GM12878 (cell line): ENCODE measurements around the gene ZNF646. TPM values are rescaled to one million over a fixed set of nuclear protein-coding genes. Genes with fewer than 3 reads are reported as not detected.

ENCODE experiments used
- ATAC-seq: fragments of 200-7000 bp; cut with Tn5 transposase; 3 replicates; pipeline ENCODE4 v1.9.1; 2020; ENCODE audit warnings: mild to moderate bottlenecking, moderate library complexity
- BruUV-seq: library from RNA; stranded (reverse); fragments of 400-500 nt; replicated peaks from 2 replicates; lab custom pipeline; 2021; lab: Mats Ljungman, UMichigan
- CTCF ChIA-PET: fragments of 300-600 bp; sonication (Branson Sonifier 250); formaldehyde crosslinking; extraction: SDS; loops from one replicate; lab custom pipeline; 2021; ENCODE audit warnings: inconsistent platforms; lab: Yijun Ruan, JAX
- POLR2A ChIA-PET: fragments of 350-600 bp; formaldehyde crosslinking; extraction: SDS; loops from one replicate; lab custom pipeline; 2021; ENCODE audit warnings: inconsistent platforms; lab: Charles Lee
- RAD21 ChIA-PET: fragments of 300-600 bp; sonication (Branson Sonifier 250); formaldehyde crosslinking; loops from one replicate; lab custom pipeline; 2023; ENCODE audit warnings: antibody characterized with exemption; ENCODE audit not compliant: unreplicated experiment; lab: Charles Lee
- SMC1A ChIA-PET: fragments of 300-600 bp; sonication (Branson Sonifier 250); formaldehyde crosslinking; loops from one replicate; lab custom pipeline; 2023; ENCODE audit not compliant: unreplicated experiment, uncharacterized antibody; lab: Charles Lee
- DNase-seq: peaks from one replicate; pipeline ENCODE4 v3.0.0-alpha.2; 2011; ENCODE audit warnings: low read depth, low spot score
- FAIRE-seq: peaks from 3 replicates; lab custom pipeline; 2011; peaks lifted over from hg19 to GRCh38; lab: Jason Lieb, UNC
- H2AFZ ChIP-seq: 2 replicates; pipeline ENCODE4 v1.6.0; 2011; ENCODE audit warnings: low read depth, low read length, control low read depth; ENCODE audit not compliant: control insufficient read depth
- H3K27ac ChIP-seq: 2 replicates; pipeline ENCODE4 v1.5.1; 2011; ENCODE audit warnings: control low read depth; ENCODE audit not compliant: control insufficient read depth, insufficient read depth
- H3K27me3 ChIP-seq, 2 experiments: replicated peaks in 1 of 2; 2 replicates each; pipeline versions ENCODE4 v1.6.0 to v1.6.1; 2011; ENCODE audit warnings: low read length in 1 of 2; ENCODE audit not compliant: control insufficient read depth in 2 of 2, insufficient read depth in 2 of 2
- H3K36me3 ChIP-seq, 2 experiments: 2 replicates each; pipeline ENCODE4 v1.5.1; 2011; ENCODE audit warnings: low read length in 1 of 2; ENCODE audit not compliant: control insufficient read depth in 2 of 2, insufficient read depth in 2 of 2
- H3K4me1 ChIP-seq: 2 replicates; pipeline ENCODE4 v1.6.1; 2011; ENCODE audit warnings: mild to moderate bottlenecking, low read length, moderate library complexity, mixed read lengths; ENCODE audit not compliant: control insufficient read depth, insufficient read depth
- H3K4me2 ChIP-seq: 2 replicates; pipeline ENCODE4 v1.6.0; 2011; ENCODE audit warnings: control low read depth; ENCODE audit not compliant: control insufficient read depth, insufficient read depth
- H3K4me3 ChIP-seq: fragments of 200-600 bp; sonication (generic); 2 replicates; pipeline ENCODE4 v1.5.1; 2016
- H3K79me2 ChIP-seq: 2 replicates; pipeline ENCODE4 v1.6.0; 2011; ENCODE audit warnings: low read length; ENCODE audit not compliant: control insufficient read depth, insufficient read depth
- H3K9ac ChIP-seq: 2 replicates; pipeline ENCODE4 v1.8.0; 2011; ENCODE audit warnings: low read length, control low read depth, mixed read lengths; ENCODE audit not compliant: control insufficient read depth, insufficient read depth
- H3K9me3 ChIP-seq: replicated peaks from 3 replicates; pipeline ENCODE4 v1.5.1; 2011; ENCODE audit warnings: mild to moderate bottlenecking, low read length; ENCODE audit not compliant: control insufficient read depth, insufficient read depth
- H4K20me1 ChIP-seq: 2 replicates; pipeline ENCODE4 v1.6.0; 2011; ENCODE audit not compliant: control insufficient read depth, insufficient read depth
- BCL11A ChIP-seq: IDR thresholded peaks from 2 replicates; pipeline ENCODE4 v1.6.1; 2011; ENCODE audit warnings: low read depth, low read length
- EGR1 ChIP-seq, 2 experiments: IDR thresholded peaks; 1 replicate in 1 of 2; 2 replicates in 1 of 2; pipeline ENCODE4 v1.6.1; 2011 to 2012; ENCODE audit warnings: low read depth in 2 of 2, low read length in 2 of 2, borderline replicate concordance in 1 of 2, mild to moderate bottlenecking in 1 of 2, moderate library complexity in 1 of 2
- HDAC2 ChIP-seq: fragments of 200-600 bp; sonication (generic); IDR thresholded peaks from 2 replicates; pipeline ENCODE4 v1.6.1; 2017
- KAT2A ChIP-seq: conservative IDR thresholded peaks from 2 replicates; pipeline ENCODE4 v1.6.1; 2011; ENCODE audit warnings: low read depth, low read length; ENCODE audit not compliant: control insufficient read depth
- NBN ChIP-seq: fragments of 450-650 bp; IDR thresholded peaks from 2 replicates; pipeline ENCODE4 v1.6.1; 2016
- PAX5 ChIP-seq: IDR thresholded peaks from 2 replicates; pipeline ENCODE4 v1.6.1; 2011; ENCODE audit warnings: low read depth, low read length, borderline replicate concordance
- RFX5 ChIP-seq: IDR thresholded peaks from 2 replicates; pipeline ENCODE4 v1.6.1; 2011; ENCODE audit warnings: low read depth, low read length, improper control_type of control experiment
- SP1 ChIP-seq: IDR thresholded peaks from one replicate; pipeline ENCODE4 v1.6.1; 2011; ENCODE audit warnings: low read depth, low read length
- STAT3 ChIP-seq: IDR thresholded peaks from 2 replicates; pipeline ENCODE4 v1.6.1; 2011; ENCODE audit warnings: low read depth, low read length, improper control_type of control experiment
- TAF1 ChIP-seq: IDR thresholded peaks from 2 replicates; pipeline ENCODE4 v1.6.1; 2011; ENCODE audit warnings: mild to moderate bottlenecking, low read depth, low read length, borderline replicate concordance
- ZNF207 ChIP-seq: fragments of 450-650 bp; IDR thresholded peaks from 2 replicates; pipeline ENCODE4 v1.6.1; 2014; ENCODE audit warnings: antibody characterized with exemption, mild to moderate bottlenecking, borderline replicate concordance
- WGBS: methylation state at CpG from one replicate; pipeline ENCODE4 v1.1.6; 2016; ENCODE audit warnings: low lambda C conversion rate; ENCODE audit not compliant: insufficient replicate concordance, insufficient coverage; ENCODE audit errors: missing lambda C conversion rate; 5-methylcytosine and 5-hydroxymethylcytosine counted together
- in situ Hi-C: fragments of 300-500 bp; cut with MboI; formaldehyde crosslinking; loops from 9 replicates; pipeline ENCODE4 v1.14.3; 2018; ENCODE audit warnings: mixed read lengths
- intact Hi-C: fragments of 100-400 bp; cut with micrococcal nuclease; formaldehyde crosslinking; loops from one replicate; pipeline ENCODE4 v1.14.2; 2022; ENCODE audit not compliant: unreplicated experiment
- polyA plus RNA-seq, 11 experiments: library from polyadenylated mRNA; depleted of rRNA in 4 of 11; unstranded in 6 of 11; stranded (reverse) in 5 of 11; fragments of >200 nt; fragmentation: Nextera tagmentation in 4 of 11; fragmentation: Illumina TruSeq in 1 of 11; extraction: Ambion mirVana in 4 of 11; extraction: Trizol in 1 of 11; gene quantifications; 1 replicate in 1 of 11; 2 replicates in 10 of 11; pipeline versions ENCODE4 v1.2.1 to v1.2.3, GENCODE V29; 2011 to 2016; ENCODE audit warnings: inconsistent platforms in 2 of 11, missing spikeins in 2 of 11, low read depth in 1 of 11
- total RNA-seq, 4 experiments: library from RNA; depleted of rRNA in 3 of 4; stranded (reverse); fragments of >200 nt in 3 of 4; fragmentation: Illumina TruSeq in 1 of 4; extraction: Trizol in 1 of 4; gene quantifications; 2 replicates each; pipeline versions ENCODE4 v1.2.1 to v1.2.3, GENCODE V29; 2013 to 2021
- TF ChIP-seq, protein P1 (sequence below): IDR thresholded peaks from 2 replicates; pipeline ENCODE4 v1.6.1; 2011; ENCODE audit warnings: borderline replicate concordance, low read depth, mild to moderate bottlenecking, moderate library complexity, mixed read lengths, low read length; ENCODE audit not compliant: insufficient read depth; ENCODE audit errors: extremely low read length
- TF ChIP-seq, protein P2 (sequence below): fragments of 450-650 bp; IDR thresholded peaks from 2 replicates; pipeline ENCODE4 v1.6.1; 2016; ENCODE audit warnings: mild to moderate bottlenecking
- TF ChIP-seq, protein P3 (sequence below): fragments of 450-650 bp; IDR thresholded peaks from 2 replicates; pipeline ENCODE4 v1.6.1; 2016; ENCODE audit warnings: mild to moderate bottlenecking

ZNF646 gene
- total and polyA plus RNA-seq, 10 of the 15 experiments (the other 5 are each of a cell fraction or from before 2014, with no cell fraction given): 0.10 to 21.8 (median 6.4) TPM

DNA sequence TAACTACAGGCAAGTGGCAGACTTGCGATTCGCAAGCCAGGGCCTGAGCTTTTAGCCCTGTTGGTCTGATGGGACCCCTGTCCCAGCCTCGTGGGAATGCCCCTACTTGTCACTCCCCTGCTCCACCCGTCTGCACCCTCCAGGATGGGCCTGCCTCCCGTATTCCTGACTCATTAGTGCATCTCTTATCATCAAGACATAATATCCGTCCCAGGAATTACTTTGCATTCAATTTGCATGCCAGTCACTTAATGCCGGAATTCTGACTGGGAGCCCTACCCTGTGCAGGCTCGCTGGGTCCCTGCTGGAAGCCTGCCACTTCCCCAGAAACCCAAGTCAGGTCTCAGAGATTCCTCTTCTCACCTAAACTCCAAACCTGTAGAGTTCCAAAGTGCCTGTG is 11.2 kb downstream of the ZNF646 start:
- WGBS: 49% methylated on average over 8 of the region's 8 CpGs
- no peak overlapping the region for H2AFZ ChIP-seq
- peaks cover 2% of the 10 kb centered on the region in 2 experiments; a peak in 3 of 4 replicates for H3K36me3 ChIP-seq
- H3K4me3 ChIP-seq: no peak overlapping the region
- no TSS peak for BruUV-seq
- TF ChIP-seq NBN (no peak), ZNF207 (no peak)
- TF ChIP-seq, protein P1, sequence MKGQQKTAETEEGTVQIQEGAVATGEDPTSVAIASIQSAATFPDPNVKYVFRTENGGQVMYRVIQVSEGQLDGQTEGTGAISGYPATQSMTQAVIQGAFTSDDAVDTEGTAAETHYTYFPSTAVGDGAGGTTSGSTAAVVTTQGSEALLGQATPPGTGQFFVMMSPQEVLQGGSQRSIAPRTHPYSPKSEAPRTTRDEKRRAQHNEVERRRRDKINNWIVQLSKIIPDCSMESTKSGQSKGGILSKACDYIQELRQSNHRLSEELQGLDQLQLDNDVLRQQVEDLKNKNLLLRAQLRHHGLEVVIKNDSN: no peak
- ChIA-PET CTCF (interaction anchor here (1.2 kb wide), 1 partner anchor 100 kb away, joined by 3 read pairs; the partner anchor contains the start of gene HSD3B7), SMC1A (no interaction called here), RAD21 (no interaction called here), POLR2A (no interaction called here)
- H3K9me3 ChIP-seq: no peaks in the 10 kb centered on the region
- ATAC-seq: no peak
- H3K4me2 ChIP-seq: no peak overlapping the region
- no peaks in the 10 kb centered on the region for H3K79me2 ChIP-seq
- no peak for FAIRE-seq
- no peaks in the 10 kb centered on the region for H3K27me3 ChIP-seq
- in situ Hi-C loops: no loop called here
- no peak for DNase-seq
- H3K9ac ChIP-seq: no peak overlapping the region
- no peaks in the 10 kb centered on the region; the same call in 1 of the 2 replicates for H4K20me1 ChIP-seq
- no peaks in the 10 kb centered on the region for H3K4me1 ChIP-seq
- intact Hi-C loops: no loop called here
- H3K27ac ChIP-seq: no peak overlapping the region

DNA sequence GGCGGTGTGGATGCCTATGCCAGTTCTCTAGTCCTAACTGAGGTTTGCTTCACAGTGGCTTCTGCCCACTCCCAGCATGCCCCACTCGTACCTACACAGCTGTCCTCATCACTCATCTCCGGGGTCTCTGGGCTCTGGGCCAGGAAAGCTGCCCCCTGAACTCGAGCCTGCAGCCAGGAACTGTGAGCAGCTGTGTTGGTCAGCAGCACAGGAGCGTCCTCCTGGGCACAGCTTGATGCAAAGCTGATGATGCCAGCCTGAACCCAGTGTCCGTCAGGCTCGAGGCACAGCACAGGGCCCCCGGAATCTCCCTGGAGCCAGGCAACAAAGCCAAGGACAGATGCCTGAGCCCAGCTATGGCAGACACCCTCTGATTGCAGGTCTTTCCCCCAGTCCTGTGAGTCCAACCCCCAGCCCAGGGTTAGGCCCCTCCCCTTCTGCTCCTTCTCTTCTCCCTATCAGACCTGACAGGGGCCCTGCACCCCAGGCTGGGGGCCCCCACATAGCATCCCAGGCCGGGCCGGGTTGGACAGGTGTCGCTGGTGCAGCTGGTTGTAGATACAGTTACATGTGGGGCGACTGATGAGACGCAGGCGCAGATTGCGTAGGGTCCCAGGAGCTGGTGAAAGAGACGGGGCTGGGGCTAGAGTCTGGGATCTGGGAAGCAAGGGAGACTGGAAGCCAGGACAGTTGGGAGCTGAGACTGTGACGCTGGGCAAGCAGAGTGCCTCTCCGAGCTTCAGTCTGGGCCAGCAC is 11.8 kb downstream of the ZNF646 start:
- Histone ChIP-seq H3K9me3 (no peaks in the 10 kb centered on the region), H3K4me1 (no peaks in the 10 kb centered on the region), H3K9ac (no peak overlapping the region), H3K27me3 (no peaks in the 10 kb centered on the region), H2AFZ (no peak overlapping the region), H3K27ac (no peak overlapping the region), H3K4me2 (no peak overlapping the region), H3K4me3 (no peak overlapping the region), H3K79me2 (no peaks in the 10 kb centered on the region), H3K36me3 (peaks cover 2% of the 10 kb centered on the region in 2 experiments; a peak in 3 of 4 replicates), H4K20me1 (no peaks in the 10 kb centered on the region; the same call in 1 of the 2 replicates)
- no peak for DNase-seq
- BruUV-seq: no TSS peak
- in situ Hi-C loops (no loop called here), intact Hi-C loops (no loop called here)
- ChIA-PET RAD21 (no interaction called here), CTCF (no interaction called here), SMC1A (no interaction called here), POLR2A (interaction anchor here (0.8 kb wide), 1 partner anchor 12 kb away, joined by 3 read pairs; the partner anchor contains the start of genes ZNF646 and ZNF668)
- no peak for FAIRE-seq
- no peak for ATAC-seq
- WGBS: 88% methylated on average over 18 of the region's 18 CpGs
- TF ChIP-seq KAT2A (no peak), HDAC2 (no peak), SP1 (no peak), PAX5 (no peak), STAT3 (no peak), RFX5 (no peak), EGR1 (IDR thresholded peaks at IDR 0.05; ENCODE audit: borderline replicate concordance in 1 of 2, low read depth in 2 of 2, low read length in 2 of 2) (no peak), TAF1 (no peak), BCL11A (no peak)
- TF ChIP-seq, protein P2, sequence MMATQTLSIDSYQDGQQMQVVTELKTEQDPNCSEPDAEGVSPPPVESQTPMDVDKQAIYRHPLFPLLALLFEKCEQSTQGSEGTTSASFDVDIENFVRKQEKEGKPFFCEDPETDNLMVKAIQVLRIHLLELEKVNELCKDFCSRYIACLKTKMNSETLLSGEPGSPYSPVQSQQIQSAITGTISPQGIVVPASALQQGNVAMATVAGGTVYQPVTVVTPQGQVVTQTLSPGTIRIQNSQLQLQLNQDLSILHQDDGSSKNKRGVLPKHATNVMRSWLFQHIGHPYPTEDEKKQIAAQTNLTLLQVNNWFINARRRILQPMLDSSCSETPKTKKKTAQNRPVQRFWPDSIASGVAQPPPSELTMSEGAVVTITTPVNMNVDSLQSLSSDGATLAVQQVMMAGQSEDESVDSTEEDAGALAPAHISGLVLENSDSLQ: no peak
- TF ChIP-seq, protein P3, sequence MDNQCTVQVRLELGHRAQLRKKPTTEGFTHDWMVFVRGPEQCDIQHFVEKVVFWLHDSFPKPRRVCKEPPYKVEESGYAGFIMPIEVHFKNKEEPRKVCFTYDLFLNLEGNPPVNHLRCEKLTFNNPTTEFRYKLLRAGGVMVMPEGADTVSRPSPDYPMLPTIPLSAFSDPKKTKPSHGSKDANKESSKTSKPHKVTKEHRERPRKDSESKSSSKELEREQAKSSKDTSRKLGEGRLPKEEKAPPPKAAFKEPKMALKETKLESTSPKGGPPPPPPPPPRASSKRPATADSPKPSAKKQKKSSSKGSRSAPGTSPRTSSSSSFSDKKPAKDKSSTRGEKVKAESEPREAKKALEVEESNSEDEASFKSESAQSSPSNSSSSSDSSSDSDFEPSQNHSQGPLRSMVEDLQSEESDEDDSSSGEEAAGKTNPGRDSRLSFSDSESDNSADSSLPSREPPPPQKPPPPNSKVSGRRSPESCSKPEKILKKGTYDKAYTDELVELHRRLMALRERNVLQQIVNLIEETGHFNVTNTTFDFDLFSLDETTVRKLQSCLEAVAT: no peak
